Upper lobe of left lung (tissue), 6 donors: ENCODE results near the gene ST6GALNAC2. TPM values are rescaled to one million over a fixed set of nuclear protein-coding genes. Genes with fewer than 3 reads are reported as not detected.

Source experiments
- ATAC-seq, 2 donors: fragments of 200-7000 bp; cut with Tn5 transposase; one replicate each; pipeline ENCODE4 v1.9.1; 2022; ENCODE audit warnings: mild to moderate bottlenecking in 2 of 2, moderate library complexity in 2 of 2; ENCODE audit not compliant: low FRiP score in 2 of 2
- DNase-seq, 2 donors: peaks; one replicate each; pipeline ENCODE4 v3.0.0-alpha.2; 2019 to 2020
- H3K27ac ChIP-seq, 4 donors: fragments of 200-600 bp; sonication (generic); one replicate each; pipeline ENCODE4 v1.5.1; 2016 to 2019
- H3K27me3 ChIP-seq, 4 donors: fragments of 200-600 bp; sonication (generic); one replicate each; pipeline ENCODE4 v1.5.1; 2017 to 2019
- H3K36me3 ChIP-seq, 4 donors: fragments of 200-600 bp; sonication (generic); one replicate each; pipeline ENCODE4 v1.5.1; 2016 to 2019
- H3K4me1 ChIP-seq, 4 donors: fragments of 200-600 bp; sonication (generic); one replicate each; pipeline ENCODE4 v1.5.1; 2018 to 2019
- H3K4me3 ChIP-seq, 4 donors: fragments of 200-600 bp; sonication (generic); one replicate each; pipeline ENCODE4 v1.5.1; 2017 to 2019; ENCODE audit warnings: mild to moderate bottlenecking in 2 of 4, moderate library complexity in 1 of 4
- H3K9me3 ChIP-seq, 4 donors: fragments of 200-600 bp; sonication (generic); one replicate each; pipeline ENCODE4 v1.5.1; 2018 to 2019
- CTCF ChIP-seq, 6 experiments: fragments of 450-650 bp in 4 of 6; fragments of 200-600 bp in 2 of 6; sonication (generic) in 2 of 6; IDR thresholded peaks; one replicate each; pipeline ENCODE4 v1.5.1; 2016 to 2019; ENCODE audit warnings: antibody characterized with exemption in 6 of 6
- EP300 ChIP-seq, 4 donors: sonication (generic); formaldehyde crosslinking; IDR thresholded peaks; one replicate each; pipeline ENCODE4 v1.5.1; 2017; ENCODE audit warnings: antibody characterized with exemption in 4 of 4, control low read depth in 2 of 4
- POLR2A ChIP-seq, 4 donors: fragments of 450-650 bp; IDR thresholded peaks; one replicate each; pipeline ENCODE4 v1.5.1; 2016 to 2017; ENCODE audit warnings: antibody characterized with exemption in 4 of 4, mild to moderate bottlenecking in 2 of 4
- POLR2AphosphoS5 ChIP-seq, 2 donors: sonication (generic); formaldehyde crosslinking; IDR thresholded peaks; one replicate each; pipeline ENCODE4 v1.5.1; 2017; ENCODE audit warnings: antibody characterized with exemption in 2 of 2
- WGBS, 2 donors: methylation state at CpG; one replicate each; pipeline ENCODE4 v1.1.5; 2017 to 2018; 5-methylcytosine and 5-hydroxymethylcytosine counted together
- total RNA-seq, 6 donors: library from RNA; depleted of rRNA in 4 of 6; stranded (reverse); fragments of >200 nt in 4 of 6; gene quantifications; one replicate each; pipeline versions ENCODE4 v1.1.0 to v1.2.1, GENCODE V29; 2016 to 2021
- donor health status: DM: no; HTN: no; CAD: no; lungs with moderate emphysema.
- donor health status: DM: no; HTN: yes; CAD: no; lungs with severe emphysema.

Gene ST6GALNAC2
- total RNA-seq, 6 donors from 2014 or later: 24.4 to 63.5 (median 39.8) TPM

GRCh38 chr17:76581515-76581914 is 4.1 kb downstream of the ST6GALNAC2 start:
- WGBS, 2 donors: 85 to 94% methylated on average over 5 of the region's 5 CpGs
- H3K27ac ChIP-seq: no peak overlapping the region
- no peaks in the 10 kb centered on the region for H3K9me3 ChIP-seq
- H3K36me3 ChIP-seq: no peaks in the 10 kb centered on the region
- TF ChIP-seq CTCF (IDR thresholded peaks at IDR 0.05) (no peak), POLR2A (IDR thresholded peaks at IDR 0.05) (no peak), POLR2AphosphoS5 (IDR thresholded peaks at IDR 0.05) (no peak), EP300 (IDR thresholded peaks at IDR 0.05) (no peak)
- peaks cover 0 to 3% (median 0%) of the 10 kb centered on the region in 4 donors for H3K27me3 ChIP-seq
- peaks cover 7 to 25% (median 12%) of the 10 kb centered on the region in 4 donors for H3K4me1 ChIP-seq
- no peak overlapping the region for H3K4me3 ChIP-seq
- DNase-seq: no peak
- no peak for ATAC-seq

- H3K27me3 ChIP-seq: no peaks in the 10 kb centered on the region
Observed at GRCh38 chr17:76579281-76579680, 6.4 kb downstream of the ST6GALNAC2 start.

DNA sequence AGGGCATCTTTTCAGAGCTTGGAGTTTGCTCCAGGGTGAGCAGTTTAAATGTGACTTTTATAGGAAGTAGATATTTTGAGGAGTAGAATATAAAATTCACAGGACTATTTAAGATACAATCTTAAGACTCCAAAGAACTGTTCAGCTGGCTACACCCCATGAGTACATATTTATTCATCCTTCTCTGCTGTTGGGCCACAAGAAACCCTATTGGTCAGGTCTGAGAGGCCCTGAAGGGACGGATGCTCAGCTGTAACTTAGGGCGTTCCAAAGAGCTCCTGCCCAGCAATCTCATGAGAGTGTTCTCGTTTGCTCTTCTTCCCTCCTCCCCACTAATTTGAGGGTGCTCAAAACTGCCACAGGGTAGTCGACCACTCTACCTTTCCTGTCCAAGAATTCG is 7.3 kb downstream of the ST6GALNAC2 start:
- DNase-seq (peak in 1 of 2 donors; percentile 45), ATAC-seq (peak in 1 of 2 donors; percentile 52)
- no peaks in the 10 kb centered on the region for H3K4me1 ChIP-seq
- no peak for TF ChIP-seq CTCF (IDR thresholded peaks at IDR 0.05)
- TF ChIP-seq POLR2A (IDR thresholded peaks at IDR 0.05): no peak
- no peak for TF ChIP-seq EP300 (IDR thresholded peaks at IDR 0.05)
- no peak for TF ChIP-seq POLR2AphosphoS5 (IDR thresholded peaks at IDR 0.05)
- 54 to 58% methylated on average over 5 of the region's 5 CpGs for WGBS, 2 donors
- no peaks in the 10 kb centered on the region for H3K9me3 ChIP-seq
- H3K27me3 ChIP-seq: no peaks in the 10 kb centered on the region
- peak overlapping the region in 1 of 4 donors; percentile 35 for H3K27ac ChIP-seq
- no peaks in the 10 kb centered on the region for H3K36me3 ChIP-seq
- H3K4me3 ChIP-seq: no peak overlapping the region

More at GRCh38 chr17:76579281-76579680, 6.4 kb downstream of the ST6GALNAC2 start:
- Histone ChIP-seq H3K4me3 (no peak overlapping the region), H3K4me1 (peaks cover 0 to 3% (median 0%) of the 10 kb centered on the region in 4 donors), H3K27ac (peak overlapping the region in 1 of 4 donors; percentile 11), H3K9me3 (no peaks in the 10 kb centered on the region), H3K36me3 (no peaks in the 10 kb centered on the region)
- TF ChIP-seq POLR2AphosphoS5 (IDR thresholded peaks at IDR 0.05) (no peak), POLR2A (IDR thresholded peaks at IDR 0.05) (no peak), CTCF (IDR thresholded peaks at IDR 0.05) (no peak), EP300 (IDR thresholded peaks at IDR 0.05) (no peak)
- DNase-seq (no peak), ATAC-seq (no peak)
- WGBS, 2 donors: 85 to 88% methylated on average over 2 of the region's 2 CpGs

GRCh38 chr17:76577876-76578275 is 7.8 kb downstream of the ST6GALNAC2 start:
- Histone ChIP-seq H3K4me3 (no peak overlapping the region), H3K36me3 (no peaks in the 10 kb centered on the region), H3K9me3 (no peaks in the 10 kb centered on the region), H3K27me3 (no peaks in the 10 kb centered on the region), H3K27ac (peak overlapping the region in 1 of 4 donors; percentile 35), H3K4me1 (no peaks in the 10 kb centered on the region)
- TF ChIP-seq EP300 (IDR thresholded peaks at IDR 0.05) (no peak), POLR2A (IDR thresholded peaks at IDR 0.05) (no peak), CTCF (IDR thresholded peaks at IDR 0.05) (no peak), POLR2AphosphoS5 (IDR thresholded peaks at IDR 0.05) (no peak)
- ATAC-seq (no peak), DNase-seq (no peak)
- 77 to 93% methylated on average over 7 of the region's 7 CpGs for WGBS, 2 donors

DNA sequence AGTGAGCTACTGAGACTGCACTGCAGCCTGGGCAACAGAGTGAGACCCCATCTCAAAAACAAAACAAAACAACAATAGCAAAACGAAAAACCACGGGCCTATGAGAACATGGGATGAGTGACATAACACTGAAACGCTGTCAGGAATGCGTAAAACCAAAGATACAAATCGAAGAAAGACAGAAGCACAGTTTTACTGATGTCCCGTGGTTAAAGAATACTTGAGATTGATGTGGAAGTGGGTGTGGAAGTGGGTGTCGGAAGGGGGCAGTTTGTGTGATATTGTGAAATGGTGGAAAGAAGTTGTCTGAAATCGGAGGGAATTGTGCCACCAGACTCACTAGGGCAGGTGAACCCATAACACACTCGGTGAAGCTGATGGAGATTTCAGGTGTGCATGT is 9.5 kb downstream of the ST6GALNAC2 start:
- Histone ChIP-seq H3K27me3 (no peaks in the 10 kb centered on the region), H3K9me3 (no peaks in the 10 kb centered on the region), H3K36me3 (no peaks in the 10 kb centered on the region), H3K4me1 (no peaks in the 10 kb centered on the region), H3K27ac (no peak overlapping the region), H3K4me3 (no peak overlapping the region)
- DNase-seq (no peak), ATAC-seq (no peak)
- WGBS, 2 donors: 86 to 91% methylated on average over 9 of the region's 9 CpGs
- TF ChIP-seq CTCF (IDR thresholded peaks at IDR 0.05): no peak
- no peak for TF ChIP-seq POLR2AphosphoS5 (IDR thresholded peaks at IDR 0.05)
- no peak for TF ChIP-seq EP300 (IDR thresholded peaks at IDR 0.05)
- TF ChIP-seq POLR2A (IDR thresholded peaks at IDR 0.05): no peak
